Chondrocyte (in vitro differentiated cells): ENCODE results near the gene FOXP1. TPM values are rescaled to one million over a fixed set of nuclear protein-coding genes. Genes with fewer than 3 reads are reported as not detected.

Experiments used
- DNase-seq: peaks from one replicate; pipeline ENCODE4 v3.0.0; 2021; ENCODE audit warnings: mixed read lengths, low spot score
- H3K27ac Mint-ChIP-seq: one replicate; pipeline ENCODE4 v1.8.0; 2021; ENCODE audit warnings: mild to moderate bottlenecking, moderate library complexity, mixed read lengths; ENCODE audit not compliant: unreplicated experiment
- H3K27me3 Mint-ChIP-seq: 2 replicates; pipeline ENCODE4 v1.8.0; 2021; ENCODE audit warnings: low read depth, mixed read lengths
- H3K36me3 Mint-ChIP-seq: 2 replicates; pipeline ENCODE4 v1.8.0; 2021; ENCODE audit warnings: low read depth, mixed read lengths
- H3K4me1 Mint-ChIP-seq: 2 replicates; pipeline ENCODE4 v1.8.0; 2021; ENCODE audit warnings: low read depth, mild to moderate bottlenecking, mixed read lengths
- H3K4me3 Mint-ChIP-seq: one replicate; pipeline ENCODE4 v1.8.0; 2021; ENCODE audit warnings: mild to moderate bottlenecking, moderate library complexity, mixed read lengths; ENCODE audit not compliant: unreplicated experiment
- H3K9me3 Mint-ChIP-seq: 2 replicates; pipeline ENCODE4 v1.8.0; 2021; ENCODE audit warnings: low read depth, mixed read lengths
- CTCF ChIP-seq: fragments of 200-600 bp; sonication (generic); IDR thresholded peaks from 2 replicates; pipeline ENCODE4 v1.5.0; 2021; ENCODE audit warnings: antibody characterized with exemption, mild to moderate bottlenecking, moderate library complexity
- total RNA-seq: library from RNA; stranded (reverse); gene quantifications from 3 replicates; pipeline ENCODE4 v1.2.1, GENCODE V29; 2021

The FOXP1 gene
- total RNA-seq, 1 donor from 2014 or later = 206 TPM

GRCh38 chr3:71072986-71073385, 510.5 kb downstream of the FOXP1 start:
- DNase-seq = no peak
- Mint-ChIP-seq H3K9me3 (no peaks in the 10 kb centered on the region), H3K36me3 (peaks cover 2% of the 10 kb centered on the region), H3K27me3 (no peaks in the 10 kb centered on the region), H3K4me1 (peaks cover 80% of the 10 kb centered on the region), H3K27ac (no peak overlapping the region), H3K4me3 (no peak overlapping the region)
- TF ChIP-seq CTCF = no peak

DNA sequence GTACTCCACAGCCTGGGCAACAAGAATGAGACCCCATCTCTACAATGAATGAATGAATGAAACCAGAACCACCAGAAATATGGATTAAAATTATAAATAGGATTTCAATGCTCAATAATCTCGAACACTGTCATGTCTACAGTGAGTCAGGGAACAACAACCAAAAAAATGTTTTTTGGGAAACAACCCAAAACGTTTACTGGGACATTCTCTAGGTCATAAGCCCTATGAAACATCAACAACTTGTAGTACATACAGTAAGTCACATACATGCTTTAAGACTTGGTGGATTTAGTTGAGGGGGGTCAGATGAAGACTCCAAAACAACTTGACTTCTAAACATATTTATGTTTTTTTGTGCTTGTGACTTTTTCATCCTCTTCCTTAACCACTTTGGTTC, 511.2 kb downstream of the FOXP1 start:
- peak overlapping the region; percentile 27 for H3K27ac Mint-ChIP-seq
- H3K36me3 Mint-ChIP-seq = peaks cover 2% of the 10 kb centered on the region
- peaks cover 74% of the 10 kb centered on the region for H3K4me1 Mint-ChIP-seq
- no peak for DNase-seq
- H3K9me3 Mint-ChIP-seq = no peaks in the 10 kb centered on the region
- no peak for TF ChIP-seq CTCF
- no peak overlapping the region for H3K4me3 Mint-ChIP-seq
- H3K27me3 Mint-ChIP-seq = no peaks in the 10 kb centered on the region

GRCh38 chr3:71070497-71071463, 512.7 kb downstream of the FOXP1 start:
- DNase-seq = no peak
- TF ChIP-seq CTCF = no peak
- H3K4me1 Mint-ChIP-seq = peaks cover 74% of the 10 kb centered on the region
- peaks cover 2% of the 10 kb centered on the region for H3K36me3 Mint-ChIP-seq
- no peaks in the 10 kb centered on the region for H3K9me3 Mint-ChIP-seq
- H3K27ac Mint-ChIP-seq = peak overlapping the region; percentile 69
- no peaks in the 10 kb centered on the region for H3K27me3 Mint-ChIP-seq
- H3K4me3 Mint-ChIP-seq = no peak overlapping the region

- Mint-ChIP-seq H3K4me1 (peaks cover 71% of the 10 kb centered on the region), H3K4me3 (no peak overlapping the region), H3K36me3 (peaks cover 2% of the 10 kb centered on the region), H3K27ac (peak overlapping the region; percentile 46), H3K27me3 (no peaks in the 10 kb centered on the region), H3K9me3 (no peaks in the 10 kb centered on the region)
- TF ChIP-seq CTCF = peak; percentile 76
- no peak for DNase-seq
Measured at GRCh38 chr3:71069797-71070196, 513.7 kb downstream of the FOXP1 start.

- no peaks in the 10 kb centered on the region for H3K36me3 Mint-ChIP-seq
- peak overlapping the region; percentile 65 for H3K27ac Mint-ChIP-seq
Measured at GRCh38 chr3:71067977-71068654, 515.4 kb downstream of the FOXP1 start.

More at GRCh38 chr3:71067977-71068654, 515.4 kb downstream of the FOXP1 start:
- H3K9me3 Mint-ChIP-seq = no peaks in the 10 kb centered on the region
- no peak for TF ChIP-seq CTCF
- no peak overlapping the region for H3K4me3 Mint-ChIP-seq
- no peak for DNase-seq
- H3K27me3 Mint-ChIP-seq = no peaks in the 10 kb centered on the region
- H3K4me1 Mint-ChIP-seq = peaks cover 57% of the 10 kb centered on the region
